Measurements from ENCODE around the gene SAMD5. TPM values are rescaled to one million over a fixed set of nuclear protein-coding genes. Genes with fewer than 3 reads are reported as not detected.

Gene SAMD5
- total and polyA plus RNA-seq, 2 experiments from 2014 or later: 0.07 to 0.12 TPM

DNA sequence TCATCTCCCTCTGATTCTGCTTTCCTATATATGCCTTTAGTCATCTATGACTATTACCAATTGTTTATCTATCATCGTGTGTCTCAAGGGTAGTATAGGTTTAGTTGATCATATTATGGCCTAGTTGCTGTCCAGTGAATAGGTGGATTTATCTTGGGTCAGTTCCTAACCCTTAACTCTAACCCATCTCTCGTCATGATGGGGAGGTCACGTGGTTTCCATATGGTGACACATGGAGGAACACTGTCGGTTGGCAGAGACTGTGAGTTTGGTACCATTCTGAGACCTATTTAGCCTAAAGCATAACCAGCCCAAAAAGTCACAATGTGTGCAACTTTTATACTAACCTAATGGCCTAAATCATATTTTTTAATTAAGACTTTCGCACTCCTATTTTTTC is 103.5 kb downstream of the SAMD5 start:
- Histone ChIP-seq H3K9me3 (ENCODE audit: low read depth) (no peaks in the 10 kb centered on the region), H3K4me3 (no peak overlapping the region), H3K27ac (no peak overlapping the region), H3K4me1 (ENCODE audit: low read depth) (no peaks in the 10 kb centered on the region), H3K27me3 (no peaks in the 10 kb centered on the region), H3K36me3 (no peaks in the 10 kb centered on the region)
- TF ChIP-seq, protein P1, sequence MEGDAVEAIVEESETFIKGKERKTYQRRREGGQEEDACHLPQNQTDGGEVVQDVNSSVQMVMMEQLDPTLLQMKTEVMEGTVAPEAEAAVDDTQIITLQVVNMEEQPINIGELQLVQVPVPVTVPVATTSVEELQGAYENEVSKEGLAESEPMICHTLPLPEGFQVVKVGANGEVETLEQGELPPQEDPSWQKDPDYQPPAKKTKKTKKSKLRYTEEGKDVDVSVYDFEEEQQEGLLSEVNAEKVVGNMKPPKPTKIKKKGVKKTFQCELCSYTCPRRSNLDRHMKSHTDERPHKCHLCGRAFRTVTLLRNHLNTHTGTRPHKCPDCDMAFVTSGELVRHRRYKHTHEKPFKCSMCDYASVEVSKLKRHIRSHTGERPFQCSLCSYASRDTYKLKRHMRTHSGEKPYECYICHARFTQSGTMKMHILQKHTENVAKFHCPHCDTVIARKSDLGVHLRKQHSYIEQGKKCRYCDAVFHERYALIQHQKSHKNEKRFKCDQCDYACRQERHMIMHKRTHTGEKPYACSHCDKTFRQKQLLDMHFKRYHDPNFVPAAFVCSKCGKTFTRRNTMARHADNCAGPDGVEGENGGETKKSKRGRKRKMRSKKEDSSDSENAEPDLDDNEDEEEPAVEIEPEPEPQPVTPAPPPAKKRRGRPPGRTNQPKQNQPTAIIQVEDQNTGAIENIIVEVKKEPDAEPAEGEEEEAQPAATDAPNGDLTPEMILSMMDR (IDR thresholded peaks at IDR 0.05; ENCODE audit: low read depth, low read length): no peak
- DNase-seq (ENCODE audit: low read depth in 1 of 2, low spot score in 1 of 2): no peak

DNA sequence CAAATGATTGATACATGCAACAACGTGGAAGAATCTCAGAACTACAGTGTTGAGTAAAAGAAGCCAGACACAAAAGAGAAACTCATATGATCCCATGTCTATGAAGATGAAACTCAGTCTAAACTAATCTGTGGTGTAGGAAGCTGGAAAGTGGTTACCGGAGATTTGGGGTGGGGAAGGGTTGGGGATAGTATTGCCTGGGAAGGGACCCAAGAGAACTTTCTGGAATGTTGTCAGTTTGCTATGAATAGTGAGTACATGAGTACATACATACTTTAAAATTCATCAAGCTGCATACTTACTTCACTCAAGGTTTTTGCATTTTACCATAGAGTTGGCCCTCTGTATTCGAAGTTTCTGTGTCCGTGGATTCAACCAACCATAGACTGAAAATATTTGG is 106.0 kb downstream of the SAMD5 start:
- no peak for DNase-seq (ENCODE audit: low read depth in 1 of 2, low spot score in 1 of 2)
- Histone ChIP-seq H3K36me3 (no peaks in the 10 kb centered on the region), H3K27me3 (no peaks in the 10 kb centered on the region), H3K4me1 (ENCODE audit: low read depth) (no peaks in the 10 kb centered on the region), H3K4me3 (no peak overlapping the region), H3K9me3 (ENCODE audit: low read depth) (no peaks in the 10 kb centered on the region), H3K27ac (no peak overlapping the region)
- TF ChIP-seq, protein P1 (IDR thresholded peaks at IDR 0.05; ENCODE audit: low read depth, low read length): no peak

DNA sequence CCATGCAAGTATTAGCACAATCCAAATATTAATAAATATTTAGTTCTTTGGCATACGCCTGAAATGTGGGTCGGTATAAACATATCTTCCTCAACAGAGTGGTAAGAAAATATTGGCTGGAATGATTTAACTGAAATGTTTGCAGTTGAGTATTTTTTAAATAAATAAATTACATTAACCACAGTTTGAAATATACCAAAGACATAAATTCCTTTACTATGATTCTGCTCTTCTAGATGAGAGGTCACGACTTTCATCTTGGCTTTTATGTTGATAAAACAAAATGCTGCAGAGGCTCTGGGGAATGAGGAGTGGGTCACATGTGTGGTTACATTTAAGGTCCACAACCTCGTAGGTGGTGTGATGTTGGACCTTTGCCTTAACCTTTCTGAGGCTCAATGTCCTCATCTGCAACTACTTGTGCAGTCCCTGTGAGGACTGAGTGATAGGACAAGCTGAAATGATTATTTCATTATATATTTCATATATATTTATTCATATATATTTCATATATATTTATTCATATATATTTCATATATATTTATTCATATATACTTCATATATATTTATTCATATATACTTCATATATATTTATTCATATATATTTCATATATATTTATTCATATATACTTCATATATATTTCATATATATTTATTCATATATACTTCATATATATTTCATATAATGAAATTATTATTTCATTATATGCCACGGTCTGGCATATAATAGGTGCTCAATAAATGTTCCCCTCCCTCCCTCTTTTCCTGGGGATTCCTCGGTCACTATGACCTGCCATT is 107.4 kb downstream of the SAMD5 start:
- H3K4me3 ChIP-seq: no peak overlapping the region
- no peak overlapping the region for H3K27ac ChIP-seq
- no peak for DNase-seq (ENCODE audit: low read depth in 1 of 2, low spot score in 1 of 2)
- TF ChIP-seq, protein P1 (IDR thresholded peaks at IDR 0.05; ENCODE audit: low read depth, low read length): no peak
- no peaks in the 10 kb centered on the region for H3K4me1 ChIP-seq (ENCODE audit: low read depth)
- no peaks in the 10 kb centered on the region for H3K9me3 ChIP-seq (ENCODE audit: low read depth)
- H3K36me3 ChIP-seq: no peaks in the 10 kb centered on the region
- H3K27me3 ChIP-seq: no peaks in the 10 kb centered on the region

DNA sequence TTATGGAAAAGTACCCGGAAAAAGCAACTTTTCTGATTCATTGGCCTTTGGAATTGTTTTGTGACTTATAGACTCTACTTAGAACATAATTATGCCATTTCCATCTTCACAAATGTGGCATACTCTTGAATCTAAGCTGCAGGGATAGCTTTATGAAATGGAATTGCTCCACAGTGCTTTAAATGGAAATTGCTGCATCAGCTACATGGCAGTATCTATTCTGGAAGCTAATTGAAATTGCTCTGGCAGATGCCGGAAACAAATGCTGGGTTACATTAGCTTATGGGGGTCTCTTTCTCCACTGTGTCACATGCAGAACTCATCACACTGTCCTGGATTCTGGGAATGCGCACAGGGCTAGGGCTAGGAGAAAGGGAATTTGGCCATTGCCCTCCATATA is 108.9 kb downstream of the SAMD5 start:
- H3K4me3 ChIP-seq: no peak overlapping the region

DNA sequence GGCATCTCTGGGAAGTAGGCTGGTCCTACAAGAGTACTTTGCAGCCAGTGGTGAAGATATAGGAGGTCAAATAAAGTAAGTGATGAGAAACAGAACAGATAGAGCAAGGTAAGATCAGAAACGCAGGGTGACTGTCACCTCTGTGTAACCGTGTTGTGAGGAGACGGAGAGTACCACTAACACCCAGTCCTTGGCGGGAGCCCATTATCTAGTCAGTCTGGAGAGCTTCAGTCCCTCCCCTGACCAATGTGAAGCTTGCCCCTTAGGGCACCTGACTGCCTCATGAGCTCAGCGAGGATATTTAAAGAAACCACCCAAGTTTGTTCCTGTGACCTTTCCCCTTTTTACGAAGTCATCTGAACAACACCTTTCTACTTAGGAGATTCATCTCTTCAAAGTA is 110.0 kb downstream of the SAMD5 start:
- Histone ChIP-seq H3K27me3 (no peaks in the 10 kb centered on the region), H3K4me1 (ENCODE audit: low read depth) (no peaks in the 10 kb centered on the region), H3K4me3 (no peak overlapping the region), H3K27ac (no peak overlapping the region), H3K36me3 (no peaks in the 10 kb centered on the region), H3K9me3 (ENCODE audit: low read depth) (no peaks in the 10 kb centered on the region)
- no peak for DNase-seq (ENCODE audit: low read depth in 1 of 2, low spot score in 1 of 2)
- TF ChIP-seq, protein P1 (IDR thresholded peaks at IDR 0.05; ENCODE audit: low read depth, low read length): no peak

More for the DNA sequence above, 108.9 kb downstream of the SAMD5 start:
- H3K9me3 ChIP-seq (ENCODE audit: low read depth): no peaks in the 10 kb centered on the region
- TF ChIP-seq, protein P1 (IDR thresholded peaks at IDR 0.05; ENCODE audit: low read depth, low read length): no peak
- H3K27me3 ChIP-seq: no peaks in the 10 kb centered on the region
- H3K4me1 ChIP-seq (ENCODE audit: low read depth): no peaks in the 10 kb centered on the region
- H3K27ac ChIP-seq: no peak overlapping the region
- no peaks in the 10 kb centered on the region for H3K36me3 ChIP-seq
- DNase-seq (ENCODE audit: low read depth in 1 of 2, low spot score in 1 of 2): no peak

Measured in cardiac muscle cell (in vitro differentiated cells and primary cell).